Bronchial epithelial cell (primary cell): ENCODE results near the gene PLPP4. TPM values are rescaled to one million over a fixed set of nuclear protein-coding genes. Genes with fewer than 3 reads are reported as not detected.

Source experiments
- DNase-seq: peaks from one replicate; pipeline ENCODE4 v3.0.0-alpha.2; 2010; ENCODE audit warnings: low read depth
- FAIRE-seq: peaks from 2 replicates; lab custom pipeline; 2011; peaks lifted over from hg19 to GRCh38; lab: Jason Lieb, UNC
- H3K27me3 ChIP-seq: 2 replicates; pipeline ENCODE4 v1.5.1; 2011; ENCODE audit warnings: low read length; ENCODE audit not compliant: control insufficient read depth, insufficient read depth
- H3K36me3 ChIP-seq: 2 replicates; pipeline ENCODE4 v1.5.1; 2011; ENCODE audit warnings: low read length; ENCODE audit not compliant: control insufficient read depth, insufficient read depth
- H3K4me3 ChIP-seq: 2 replicates; pipeline ENCODE4 v1.5.1; 2011; ENCODE audit warnings: mild to moderate bottlenecking, low read depth, low read length, control low read depth
- total RNA-seq: library from RNA; depleted of rRNA; stranded (reverse); fragments of >200 nt; gene quantifications from 2 replicates; pipeline ENCODE4 v1.2.1, GENCODE V29; 2014
- TF ChIP-seq, protein P1 (sequence below): IDR thresholded peaks from 2 replicates; pipeline ENCODE4 v1.5.1; 2011; ENCODE audit warnings: mild to moderate bottlenecking, moderate library complexity, low read length, control low read depth, inconsistent platforms; ENCODE audit not compliant: insufficient read depth, severe bottlenecking

Gene PLPP4
- total RNA-seq, 1 donor from 2014 or later: 0.26 TPM

DNA sequence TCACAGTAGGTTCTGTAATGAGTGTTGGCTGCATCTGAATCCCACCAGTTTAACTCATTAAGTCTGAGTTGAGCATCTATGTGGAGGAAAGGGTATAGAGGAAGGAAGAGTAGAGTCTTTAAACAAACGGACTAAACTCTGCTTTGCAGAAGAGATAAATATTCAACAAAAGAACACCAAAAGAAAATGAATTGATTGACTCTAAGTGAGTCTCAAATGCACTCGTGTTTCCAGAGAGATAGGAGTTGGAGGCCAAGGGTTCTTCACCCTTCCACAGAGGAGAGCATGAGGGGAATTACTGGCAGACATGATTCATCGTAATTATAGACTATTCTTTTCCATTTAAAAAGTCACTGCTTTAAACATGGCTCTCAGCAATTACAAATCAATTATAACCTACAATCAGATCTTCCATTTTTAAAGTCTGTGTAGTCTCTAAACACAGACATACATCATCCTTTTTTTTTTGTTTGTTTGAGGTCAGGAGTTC is 56.3 kb downstream of the PLPP4 start:
- TF ChIP-seq, protein P1, sequence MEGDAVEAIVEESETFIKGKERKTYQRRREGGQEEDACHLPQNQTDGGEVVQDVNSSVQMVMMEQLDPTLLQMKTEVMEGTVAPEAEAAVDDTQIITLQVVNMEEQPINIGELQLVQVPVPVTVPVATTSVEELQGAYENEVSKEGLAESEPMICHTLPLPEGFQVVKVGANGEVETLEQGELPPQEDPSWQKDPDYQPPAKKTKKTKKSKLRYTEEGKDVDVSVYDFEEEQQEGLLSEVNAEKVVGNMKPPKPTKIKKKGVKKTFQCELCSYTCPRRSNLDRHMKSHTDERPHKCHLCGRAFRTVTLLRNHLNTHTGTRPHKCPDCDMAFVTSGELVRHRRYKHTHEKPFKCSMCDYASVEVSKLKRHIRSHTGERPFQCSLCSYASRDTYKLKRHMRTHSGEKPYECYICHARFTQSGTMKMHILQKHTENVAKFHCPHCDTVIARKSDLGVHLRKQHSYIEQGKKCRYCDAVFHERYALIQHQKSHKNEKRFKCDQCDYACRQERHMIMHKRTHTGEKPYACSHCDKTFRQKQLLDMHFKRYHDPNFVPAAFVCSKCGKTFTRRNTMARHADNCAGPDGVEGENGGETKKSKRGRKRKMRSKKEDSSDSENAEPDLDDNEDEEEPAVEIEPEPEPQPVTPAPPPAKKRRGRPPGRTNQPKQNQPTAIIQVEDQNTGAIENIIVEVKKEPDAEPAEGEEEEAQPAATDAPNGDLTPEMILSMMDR: no peak
- H3K36me3 ChIP-seq: no peaks in the 10 kb centered on the region
- H3K4me3 ChIP-seq: no peak overlapping the region
- H3K27me3 ChIP-seq: no peaks in the 10 kb centered on the region
- DNase-seq (no peak), FAIRE-seq (peak; percentile 81)

DNA sequence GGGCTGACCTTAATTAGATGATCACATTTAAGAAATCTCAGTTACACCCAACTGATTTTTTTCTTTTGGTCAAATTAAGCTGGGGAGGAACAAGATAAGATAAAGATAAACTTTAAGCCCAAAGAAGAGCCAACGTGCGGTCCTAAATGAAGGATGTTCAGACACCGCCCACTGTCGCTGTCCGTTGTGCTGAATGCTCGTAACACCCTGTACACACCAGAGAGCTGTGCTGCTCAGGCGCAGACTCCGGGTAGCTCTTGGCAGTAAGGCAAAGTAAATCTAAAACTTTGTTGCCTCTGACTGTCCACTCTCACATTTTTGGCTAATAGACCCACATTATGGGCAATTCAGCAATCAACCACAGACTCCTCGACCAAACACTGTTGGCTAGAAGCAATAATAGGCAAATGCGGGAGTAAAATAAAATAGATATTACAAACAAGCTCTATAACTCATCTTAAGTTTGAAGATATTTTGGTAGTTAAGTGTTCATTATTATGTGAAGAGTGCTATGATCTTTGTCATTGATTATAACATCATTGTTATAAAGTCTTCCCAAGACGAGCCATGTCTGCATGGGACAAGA is 57.1 kb downstream of the PLPP4 start:
- Histone ChIP-seq H3K4me3 (no peak overlapping the region), H3K36me3 (no peaks in the 10 kb centered on the region), H3K27me3 (no peaks in the 10 kb centered on the region)
- no peak for FAIRE-seq
- peak; percentile 64 for DNase-seq
- TF ChIP-seq, protein P1: no peak

DNA sequence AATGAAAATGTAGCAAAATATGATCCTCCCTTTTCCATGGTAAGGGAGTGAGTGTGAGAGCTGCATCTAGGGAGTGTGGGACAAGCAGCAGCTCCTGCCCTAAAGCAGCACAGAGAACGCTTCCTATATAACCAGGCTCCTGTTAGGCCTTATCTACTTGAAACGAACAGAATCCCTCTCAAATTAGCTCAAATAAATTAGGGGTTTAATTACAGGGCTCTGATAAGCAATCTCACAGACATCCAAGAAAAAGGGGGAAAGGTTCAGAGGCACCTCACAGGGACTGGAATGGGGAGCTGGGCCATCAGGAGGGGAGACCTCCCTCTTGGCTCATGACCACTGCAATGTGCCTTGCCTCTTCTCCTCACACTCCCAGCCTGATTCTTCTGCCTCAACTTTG is 57.9 kb downstream of the PLPP4 start:
- H3K36me3 ChIP-seq: no peaks in the 10 kb centered on the region
- H3K4me3 ChIP-seq: no peak overlapping the region
- TF ChIP-seq, protein P1: no peak
- FAIRE-seq (no peak), DNase-seq (no peak)
- H3K27me3 ChIP-seq: no peaks in the 10 kb centered on the region

DNA sequence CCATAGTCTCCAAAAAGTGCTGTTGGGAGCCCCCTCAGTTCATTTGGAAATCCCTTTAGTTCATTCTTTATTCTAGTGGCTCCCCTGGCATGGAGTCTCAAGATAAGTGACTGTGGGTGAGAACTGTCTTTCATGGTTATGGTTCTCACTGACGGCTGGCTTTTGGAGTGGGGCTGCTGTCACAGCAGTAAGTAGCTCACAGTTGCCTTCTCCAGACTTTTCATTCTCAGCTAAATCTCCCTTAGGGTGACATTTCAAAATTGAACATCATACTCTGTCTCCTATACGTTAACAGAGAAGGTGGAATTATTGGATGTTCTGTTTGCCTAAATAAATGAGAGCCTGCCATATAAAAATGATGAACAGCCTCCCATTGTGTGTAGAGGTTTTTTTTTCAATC is 58.7 kb downstream of the PLPP4 start:
- TF ChIP-seq, protein P1: no peak
- FAIRE-seq: no peak
- Histone ChIP-seq H3K36me3 (no peaks in the 10 kb centered on the region), H3K27me3 (no peaks in the 10 kb centered on the region), H3K4me3 (no peak overlapping the region)
- DNase-seq: no peak

DNA sequence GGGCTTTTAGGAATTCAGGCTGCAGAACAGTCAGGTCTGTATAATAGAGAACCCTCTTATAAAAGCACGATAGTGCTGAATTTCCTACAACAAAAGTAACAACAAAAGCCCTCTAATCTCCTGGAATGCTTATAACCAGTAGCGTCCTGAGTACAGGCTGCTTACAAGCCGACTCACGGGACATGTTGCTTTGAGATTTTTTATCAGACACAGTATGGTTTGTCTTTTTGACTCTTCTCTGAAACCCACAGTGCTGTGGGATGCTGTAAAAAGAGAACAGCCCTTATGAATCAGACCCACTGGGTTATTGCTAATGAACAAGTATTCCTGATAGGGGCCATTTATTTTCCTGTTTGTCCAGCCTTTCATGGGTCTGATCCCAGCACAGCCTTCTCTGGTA is 59.4 kb downstream of the PLPP4 start:
- TF ChIP-seq, protein P1: no peak
- H3K36me3 ChIP-seq: no peaks in the 10 kb centered on the region
- DNase-seq (no peak), FAIRE-seq (no peak)
- H3K4me3 ChIP-seq: no peak overlapping the region
- H3K27me3 ChIP-seq: no peaks in the 10 kb centered on the region

DNA sequence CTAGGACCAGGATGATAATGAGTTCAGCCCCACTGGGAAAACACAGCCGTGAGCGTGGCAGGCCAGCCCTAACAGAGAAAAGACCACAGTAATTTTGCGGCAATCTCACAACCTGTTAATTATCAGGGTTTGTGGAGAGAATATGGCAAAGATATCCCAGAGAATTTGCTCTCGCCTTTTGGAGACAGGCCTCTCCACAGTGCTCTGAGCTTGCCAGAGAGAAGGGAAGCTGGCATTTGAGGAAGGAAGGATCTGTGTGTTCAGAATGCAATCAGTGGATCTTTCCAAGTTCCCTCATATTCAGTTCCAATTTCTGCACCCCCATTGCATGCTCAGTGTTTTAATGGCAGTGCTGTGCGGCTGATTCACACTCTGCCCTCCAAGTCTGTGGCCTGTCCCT is 60.2 kb downstream of the PLPP4 start:
- TF ChIP-seq, protein P1: no peak
- DNase-seq (no peak), FAIRE-seq (no peak)
- Histone ChIP-seq H3K4me3 (no peak overlapping the region), H3K36me3 (no peaks in the 10 kb centered on the region), H3K27me3 (no peaks in the 10 kb centered on the region)
